Ectodermal cell (in vitro differentiated cells): ENCODE measurements around the gene OR56B4.

Source experiments
- H3K27ac ChIP-seq: 2 replicates; pipeline ENCODE4 v1.7.0; 2013; ENCODE audit warnings: mild to moderate bottlenecking, low read depth, low read length; ENCODE audit not compliant: insufficient read depth, poor library complexity, severe bottlenecking
- H3K27me3 ChIP-seq: 2 replicates; pipeline ENCODE4 v1.7.0; 2013; ENCODE audit warnings: mild to moderate bottlenecking, low read length; ENCODE audit not compliant: insufficient read depth, control insufficient read depth, poor library complexity, severe bottlenecking
- H3K36me3 ChIP-seq: one replicate; pipeline ENCODE4 v1.7.0; 2013; ENCODE audit warnings: low read length; ENCODE audit not compliant: control insufficient read depth, insufficient read depth
- H3K4me1 ChIP-seq: one replicate; pipeline ENCODE4 v1.7.0; 2013; ENCODE audit warnings: low read length; ENCODE audit not compliant: control insufficient read depth, insufficient read depth
- H3K4me3 ChIP-seq: 2 replicates; pipeline ENCODE4 v1.7.0; 2013; ENCODE audit warnings: low read depth, low read length, control low read depth; ENCODE audit not compliant: insufficient read depth
- H3K9me3 ChIP-seq: 2 replicates; pipeline ENCODE4 v1.7.0; 2013; ENCODE audit warnings: mild to moderate bottlenecking, low read length, moderate library complexity; ENCODE audit not compliant: control insufficient read depth
- WGBS, 2 experiments: methylation state at CpG; one replicate each; pipeline ENCODE4 v1.1.7; 2013; ENCODE audit warnings: missing lambda C conversion rate in 2 of 2; 5-methylcytosine and 5-hydroxymethylcytosine counted together

The OR56B4 gene

GRCh38 chr11:6095798-6096197, 11.7 kb upstream of the OR56B4 start:
- H3K4me1 ChIP-seq, result no peaks in the 10 kb centered on the region
- WGBS, 2 experiments, result 93 to 97% methylated on average over 2 of the region's 2 CpGs
- H3K4me3 ChIP-seq, result no peak overlapping the region
- no peaks in the 10 kb centered on the region for H3K27me3 ChIP-seq
- no peaks in the 10 kb centered on the region for H3K9me3 ChIP-seq
- H3K36me3 ChIP-seq, result no peaks in the 10 kb centered on the region
- no peak overlapping the region for H3K27ac ChIP-seq

GRCh38 chr11:6096417-6096816, 11.1 kb upstream of the OR56B4 start:
- 95% methylated on average over 2 of the region's 2 CpGs for whole genome bisulfite sequencing, 2 experiments
- no peaks in the 10 kb centered on the region for H3K27me3 ChIP-seq
- H3K4me3 ChIP-seq, result no peak overlapping the region
- no peaks in the 10 kb centered on the region for H3K36me3 ChIP-seq
- no peak overlapping the region for H3K27ac ChIP-seq
- H3K4me1 ChIP-seq, result no peaks in the 10 kb centered on the region
- H3K9me3 ChIP-seq, result no peaks in the 10 kb centered on the region

- H3K27me3 ChIP-seq, result no peaks in the 10 kb centered on the region
- no peak overlapping the region for H3K4me3 ChIP-seq
- 53 to 66% methylated on average over 2 of the region's 2 CpGs for WGBS, 2 experiments
- no peaks in the 10 kb centered on the region for H3K9me3 ChIP-seq
- no peaks in the 10 kb centered on the region for H3K4me1 ChIP-seq
- H3K36me3 ChIP-seq, result no peaks in the 10 kb centered on the region
- no peak overlapping the region for H3K27ac ChIP-seq
These were observed 7.9 kb upstream of the OR56B4 start for GRCh38 chr11:6099577-6099976.

GRCh38 chr11:6110011-6110410, 2.5 kb downstream of the OR56B4 start:
- Histone ChIP-seq H3K4me1 (no peaks in the 10 kb centered on the region), H3K27me3 (no peaks in the 10 kb centered on the region), H3K4me3 (no peak overlapping the region), H3K27ac (no peak overlapping the region), H3K9me3 (no peaks in the 10 kb centered on the region), H3K36me3 (no peaks in the 10 kb centered on the region)
- 33 to 55% methylated on average over 1 of the region's 1 CpG for WGBS, 2 experiments

GRCh38 chr11:6111673-6112072, 4.2 kb downstream of the OR56B4 start:
- no peak overlapping the region for H3K4me3 ChIP-seq
- WGBS, 2 experiments, result 83 to 91% methylated on average over 2 of the region's 2 CpGs
- H3K27ac ChIP-seq, result no peak overlapping the region
- no peaks in the 10 kb centered on the region for H3K27me3 ChIP-seq
- no peaks in the 10 kb centered on the region for H3K4me1 ChIP-seq
- H3K36me3 ChIP-seq, result no peaks in the 10 kb centered on the region
- H3K9me3 ChIP-seq, result no peaks in the 10 kb centered on the region

GRCh38 chr11:6116638-6117037, 9.2 kb downstream of the OR56B4 start:
- no peaks in the 10 kb centered on the region for H3K36me3 ChIP-seq

GRCh38 chr11:6124245-6124644, 16.8 kb downstream of the OR56B4 start:
- Histone ChIP-seq H3K4me1 (no peaks in the 10 kb centered on the region), H3K36me3 (no peaks in the 10 kb centered on the region), H3K9me3 (no peaks in the 10 kb centered on the region), H3K4me3 (no peak overlapping the region), H3K27ac (no peak overlapping the region), H3K27me3 (no peaks in the 10 kb centered on the region)
- 94% methylated on average over 3 of the region's 3 CpGs for WGBS, 2 experiments

More at GRCh38 chr11:6116638-6117037, 9.2 kb downstream of the OR56B4 start:
- Histone ChIP-seq H3K4me1 (no peaks in the 10 kb centered on the region), H3K27me3 (no peaks in the 10 kb centered on the region), H3K9me3 (no peaks in the 10 kb centered on the region), H3K27ac (no peak overlapping the region), H3K4me3 (no peak overlapping the region)
- WGBS, 2 experiments, result 88 to 100% methylated on average over 1 of the region's 1 CpG

- Histone ChIP-seq H3K27me3 (no peaks in the 10 kb centered on the region), H3K27ac (no peak overlapping the region), H3K9me3 (no peaks in the 10 kb centered on the region), H3K36me3 (no peaks in the 10 kb centered on the region), H3K4me1 (no peaks in the 10 kb centered on the region), H3K4me3 (no peak overlapping the region)
- WGBS, 2 experiments, result 95 to 99% methylated on average over 4 of the region's 4 CpGs
These were observed 20.4 kb downstream of the OR56B4 start for GRCh38 chr11:6127881-6128280.

- H3K4me1 ChIP-seq, result no peaks in the 10 kb centered on the region
These were observed 21.5 kb downstream of the OR56B4 start for GRCh38 chr11:6129011-6129410.

GRCh38 chr11:6129635-6130034, 22.2 kb downstream of the OR56B4 start:
- no peak overlapping the region for H3K4me3 ChIP-seq
- no peaks in the 10 kb centered on the region for H3K27me3 ChIP-seq
- no peaks in the 10 kb centered on the region for H3K9me3 ChIP-seq
- no peaks in the 10 kb centered on the region for H3K4me1 ChIP-seq
- H3K36me3 ChIP-seq, result no peaks in the 10 kb centered on the region
- WGBS, 2 experiments, result no CpG with 5 or more reads among the region's 1 CpG
- no peak overlapping the region for H3K27ac ChIP-seq

More at GRCh38 chr11:6129011-6129410, 21.5 kb downstream of the OR56B4 start:
- no peaks in the 10 kb centered on the region for H3K27me3 ChIP-seq
- no peaks in the 10 kb centered on the region for H3K9me3 ChIP-seq
- 85 to 95% methylated on average over 1 of the region's 1 CpG for WGBS, 2 experiments
- no peaks in the 10 kb centered on the region for H3K36me3 ChIP-seq
- H3K27ac ChIP-seq, result no peak overlapping the region
- no peak overlapping the region for H3K4me3 ChIP-seq

- Histone ChIP-seq H3K27ac (no peak overlapping the region), H3K27me3 (no peaks in the 10 kb centered on the region), H3K36me3 (no peaks in the 10 kb centered on the region), H3K4me1 (no peaks in the 10 kb centered on the region), H3K4me3 (no peak overlapping the region), H3K9me3 (no peaks in the 10 kb centered on the region)
- 94 to 100% methylated on average over 1 of the region's 1 CpG for WGBS, 2 experiments
These were observed 24.9 kb downstream of the OR56B4 start for GRCh38 chr11:6132431-6132830.
